Measurements from ENCODE around the gene ZNF213.
"Not testable (repeated sequence)": the region's sequence is repeated elsewhere in the genome, so short reads cannot be mapped to it uniquely, and the experiment has no call there.

Gene ZNF213

DNA sequence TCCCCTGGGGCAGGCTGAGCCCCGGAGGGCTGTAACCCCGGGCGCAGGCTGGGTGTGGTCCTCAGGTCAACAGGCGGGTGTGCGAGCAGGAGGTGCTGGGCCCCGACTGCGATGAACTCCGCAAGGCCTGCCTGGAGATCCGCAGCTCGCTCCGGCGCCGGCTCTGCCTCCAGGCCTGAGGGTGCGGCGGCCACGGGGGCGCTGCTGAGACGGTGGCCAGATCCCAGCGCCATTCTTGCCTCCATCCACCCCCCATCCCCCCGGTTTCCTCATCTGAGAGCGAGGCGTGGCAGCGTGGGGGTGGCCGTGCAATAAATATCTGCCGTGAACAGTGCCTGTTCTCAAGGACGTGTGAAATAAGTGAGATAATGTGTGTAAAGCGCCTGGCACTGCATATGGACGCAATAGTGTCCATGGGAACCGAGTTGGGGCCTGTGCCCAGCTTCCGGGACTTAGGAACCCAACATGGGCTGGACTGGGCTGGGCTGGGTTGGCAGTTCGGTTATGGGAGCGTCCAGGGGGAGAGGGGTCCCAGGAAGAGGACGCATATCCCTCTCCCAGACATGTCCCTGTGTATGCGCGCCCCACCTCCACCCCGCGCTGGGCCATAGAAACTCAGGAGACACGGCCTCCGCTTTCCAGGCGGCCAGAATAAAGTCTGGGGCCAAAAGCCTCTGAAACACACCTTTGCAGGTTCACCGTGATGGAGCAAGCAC lies 15.0 kb downstream of the ZNF213 start:
- peak in 1 of 2 experiments; percentile 23 for DNase-seq

DNA sequence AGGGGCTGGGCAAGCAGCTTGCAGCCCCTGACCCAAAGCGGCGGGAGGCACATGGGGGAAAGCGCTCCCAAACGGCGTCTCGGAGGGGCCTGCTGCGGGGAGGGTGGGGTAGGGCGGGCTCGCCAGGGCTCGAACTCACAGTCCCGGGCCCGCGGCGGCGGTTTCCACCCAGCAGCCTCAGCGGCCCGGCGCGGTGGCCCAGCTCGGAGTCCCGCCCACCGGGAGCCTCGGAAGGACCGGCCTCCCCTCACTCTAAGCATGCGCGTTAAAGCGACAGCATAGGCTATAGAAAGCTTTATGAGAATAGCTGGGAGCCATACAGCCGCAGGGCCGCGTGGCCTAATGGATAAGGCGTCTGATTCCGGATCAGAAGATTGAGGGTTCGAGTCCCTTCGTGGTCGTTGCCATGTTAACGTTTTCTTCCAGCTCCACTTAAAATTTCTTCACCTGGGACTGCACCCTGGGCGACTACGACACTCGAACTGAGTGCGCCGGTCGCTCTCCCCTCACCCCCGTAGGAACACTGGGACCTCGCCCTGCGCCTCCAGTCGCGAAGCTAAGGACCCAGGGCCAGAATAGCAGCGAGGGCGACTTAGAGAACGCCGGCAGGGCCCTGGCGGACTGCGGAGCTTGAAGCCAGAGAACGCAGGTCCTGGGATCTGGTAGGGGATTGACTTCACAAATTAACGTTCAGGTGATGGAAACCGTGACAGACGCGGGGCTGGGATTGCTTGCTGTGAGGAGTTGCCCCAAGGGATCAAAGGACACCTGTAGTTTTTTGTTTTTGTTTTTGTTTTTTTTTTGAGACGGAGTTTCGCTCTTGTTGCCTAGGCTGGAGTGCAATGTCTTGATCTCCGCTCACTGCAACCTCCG lies 15.8 kb downstream of the ZNF213 start:
- DNase-seq, result peak; percentile 95 to 96

DNA sequence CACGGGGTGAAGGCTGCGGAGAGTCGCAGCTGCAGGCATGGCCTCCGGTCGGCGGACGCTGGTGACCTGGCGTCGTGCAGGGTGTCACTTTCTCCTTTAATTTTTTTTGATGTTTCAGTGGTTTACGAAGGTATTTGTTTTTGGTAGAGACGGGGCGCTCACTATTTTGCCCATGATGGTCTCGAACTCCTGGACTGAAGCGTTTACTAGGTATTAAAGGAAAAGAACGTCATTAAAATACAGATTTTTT lies 17.1 kb downstream of the ZNF213 start:
- peak in 1 of 2 experiments; percentile 63 for DNase-seq

DNA sequence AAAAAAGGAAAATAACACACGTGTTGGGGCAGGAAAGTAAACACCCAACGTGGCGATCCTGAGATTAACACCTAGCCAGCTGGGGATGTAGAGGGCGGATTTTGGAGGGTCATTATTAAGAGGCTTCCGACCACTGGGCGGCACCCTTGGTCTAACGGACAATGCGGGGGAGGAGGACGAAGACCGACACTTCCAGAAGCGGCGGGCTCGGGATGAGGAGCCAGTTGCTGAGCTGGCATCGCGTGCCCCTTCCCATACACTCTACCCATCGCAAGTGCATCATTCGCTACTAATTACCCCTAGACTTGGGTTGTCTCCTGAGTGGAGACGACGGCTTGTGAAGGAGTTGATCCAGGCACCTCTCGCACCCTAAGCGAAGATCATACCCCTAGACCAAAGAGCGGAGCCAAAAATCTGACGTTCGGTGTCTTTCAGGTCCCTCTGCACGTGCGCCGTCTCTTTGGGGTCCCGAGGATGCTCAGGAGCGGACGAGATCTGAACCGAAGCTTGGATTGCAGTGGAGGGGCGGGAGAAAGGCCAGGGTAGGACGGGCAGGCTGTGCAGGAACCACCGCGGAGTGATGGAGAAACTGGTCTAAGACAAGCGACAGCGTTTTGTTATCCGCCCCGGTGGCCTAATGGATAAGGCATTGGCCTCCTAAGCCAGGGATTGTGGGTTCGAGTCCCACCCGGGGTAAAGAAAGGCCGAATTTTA lies 17.6 kb downstream of the ZNF213 start:
- peak; percentile 93 to 94 for DNase-seq

DNA sequence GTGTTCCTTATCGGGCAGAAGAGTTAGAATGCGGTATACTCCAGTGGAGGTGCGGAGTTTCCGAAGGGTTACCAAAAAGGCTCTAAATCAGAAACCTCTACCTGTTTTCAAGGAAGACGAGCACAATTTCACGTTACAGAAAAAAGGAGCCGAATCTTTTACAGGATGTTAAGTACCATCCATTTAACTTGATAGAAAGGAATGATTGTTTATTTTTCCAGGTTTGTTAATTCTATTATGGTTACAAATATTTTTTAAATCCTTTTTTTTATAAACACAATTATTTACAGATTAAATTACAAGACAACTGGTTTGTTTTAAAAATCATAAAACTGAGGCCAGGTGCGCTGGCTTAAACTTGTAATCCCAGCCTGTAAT lies 18.2 kb downstream of the ZNF213 start:
- no peak for DNase-seq

DNA sequence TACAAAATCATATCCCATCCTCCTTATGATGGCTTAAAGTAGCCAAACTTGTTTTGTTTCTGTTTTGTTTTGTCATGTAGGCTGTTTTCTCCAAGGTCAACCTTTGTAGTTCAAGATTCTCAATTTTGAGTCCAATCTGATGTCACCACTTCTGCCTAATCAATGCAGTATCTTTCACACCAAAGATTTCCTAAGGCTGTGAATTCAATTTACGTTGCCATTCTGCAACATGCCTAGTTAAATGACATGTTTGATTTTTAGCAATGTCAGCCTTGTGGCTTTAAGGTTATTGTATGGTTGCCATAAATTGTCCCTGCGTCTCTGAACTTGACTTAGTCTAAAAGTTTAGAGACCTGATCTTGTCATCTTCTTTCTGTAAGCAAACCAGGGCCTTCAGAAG lies 20.4 kb downstream of the ZNF213 start:
- DNase-seq, result no peak

DNA sequence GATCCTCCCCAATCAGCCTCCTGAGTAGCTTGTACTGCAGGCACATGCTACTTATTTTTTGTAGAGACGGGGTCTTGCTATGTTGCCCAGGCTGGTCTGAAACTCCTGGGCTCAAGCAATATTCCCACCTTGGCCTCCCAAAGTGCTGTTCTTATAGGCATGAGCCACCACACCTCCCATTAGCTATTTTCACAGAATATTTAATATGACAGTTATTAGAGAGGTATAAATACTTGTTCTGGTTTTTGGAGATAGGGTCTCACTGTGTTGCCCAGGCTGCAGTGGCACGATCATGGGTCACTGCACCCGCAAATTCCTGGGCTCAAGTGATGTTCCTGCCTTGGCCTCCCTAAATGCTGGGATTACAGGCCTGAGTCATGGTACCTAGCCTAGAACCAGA lies 21.1 kb downstream of the ZNF213 start:
- DNase-seq, result no peak

DNA sequence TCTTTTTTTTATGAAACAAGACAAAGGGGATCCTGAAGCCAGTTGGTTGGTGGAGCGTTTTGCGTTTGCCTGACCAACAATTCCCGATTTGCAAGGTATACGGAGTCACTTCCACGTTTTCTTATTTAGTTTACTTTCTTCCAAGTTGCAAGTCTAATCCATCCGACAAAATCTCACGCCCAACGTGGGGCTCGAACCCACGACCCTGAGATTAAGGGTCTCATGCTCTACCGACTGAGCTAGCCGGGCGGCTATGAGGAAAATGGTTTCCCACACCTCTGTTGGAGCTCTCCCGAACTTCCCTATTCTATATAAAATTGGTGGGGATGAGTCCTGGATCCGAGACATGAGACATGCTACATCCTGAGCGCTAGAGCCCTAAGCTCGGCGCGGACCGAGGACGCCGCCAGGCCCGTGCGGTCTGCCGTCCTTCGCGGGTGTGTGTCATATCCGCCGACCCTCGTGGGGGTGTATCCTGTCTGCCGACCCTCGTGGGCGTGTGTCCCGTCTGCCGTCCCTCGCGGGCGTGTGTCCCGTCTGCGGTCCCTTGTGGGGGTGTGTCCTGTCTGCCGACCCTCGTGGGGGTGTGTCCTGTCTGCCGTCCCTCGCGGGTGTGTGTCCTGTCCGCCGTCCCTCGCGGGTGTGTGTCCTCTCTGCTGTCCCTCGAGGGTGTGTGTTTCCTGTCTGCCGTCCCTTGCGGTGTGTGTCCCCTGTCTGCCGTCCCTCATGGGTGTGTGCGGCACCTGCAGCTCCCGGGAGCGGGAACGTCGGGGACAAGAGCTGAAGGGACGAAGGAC lies 22.6 kb downstream of the ZNF213 start:
- peak; percentile 78 to 84 for DNase-seq

DNA sequence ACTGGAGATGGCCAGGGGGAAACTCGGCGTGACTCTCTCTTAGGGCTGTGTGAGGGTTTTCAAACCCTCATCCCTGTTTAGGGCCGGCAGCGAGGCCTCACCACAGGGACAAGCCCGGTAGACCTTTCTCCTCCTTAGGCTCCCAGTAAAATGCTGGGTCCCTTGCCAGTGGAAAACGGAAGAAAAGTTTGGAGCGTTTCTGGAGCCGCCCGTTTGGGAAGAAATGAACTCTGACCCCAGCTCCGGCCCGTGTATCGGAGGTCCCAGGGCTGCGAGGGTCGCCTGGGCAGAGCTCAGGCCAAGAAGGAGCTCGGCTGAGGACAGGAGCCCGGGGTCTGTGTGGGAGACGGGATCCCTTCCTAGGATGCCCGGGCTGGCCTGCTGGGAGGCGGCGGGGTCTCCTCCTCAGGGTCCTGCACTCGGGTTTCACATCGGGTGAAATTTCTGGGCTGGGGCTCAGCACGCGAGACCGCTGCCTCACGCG lies 23.2 kb downstream of the ZNF213 start:
- no peak for DNase-seq

DNA sequence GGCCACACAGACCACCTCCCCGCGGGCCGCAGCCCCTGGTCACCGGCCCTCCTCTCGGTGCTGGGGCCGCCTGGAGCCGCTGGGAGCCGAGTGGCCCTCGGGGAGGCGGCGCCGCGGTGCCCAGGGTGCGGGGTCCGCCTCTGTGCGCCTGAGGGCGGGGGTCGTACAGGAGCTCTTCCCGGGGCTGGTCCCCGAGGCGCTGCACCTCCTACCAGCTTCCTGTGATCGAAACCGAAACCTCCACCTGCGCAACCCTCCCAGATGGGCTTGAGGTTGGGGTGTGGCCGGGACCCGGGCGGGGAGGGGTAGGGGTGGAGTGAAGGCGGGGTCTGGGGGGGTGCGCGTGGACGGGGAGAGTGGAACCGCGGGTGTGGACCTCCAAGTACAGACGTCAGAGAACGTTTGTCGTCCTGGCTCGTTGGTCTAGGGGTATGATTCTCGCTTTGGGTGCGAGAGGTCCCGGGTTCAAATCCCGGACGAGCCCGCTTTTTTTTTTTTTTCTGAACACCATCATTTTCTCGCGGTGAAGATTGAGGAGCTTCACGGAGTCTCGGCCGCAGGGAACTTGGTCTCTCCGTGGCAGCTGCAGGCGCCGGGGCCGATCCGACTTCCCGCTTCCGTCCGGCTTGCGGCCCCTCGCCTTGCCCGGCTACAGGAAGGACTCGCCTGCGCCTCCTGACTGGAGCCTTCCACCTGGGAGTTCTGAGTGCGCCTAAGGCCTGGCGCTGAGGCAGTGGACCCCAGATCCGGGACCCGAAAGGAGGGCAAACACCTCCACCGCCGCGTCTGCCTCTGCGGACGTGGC lies 23.9 kb downstream of the ZNF213 start:
- DNase-seq, result peak; percentile 63 to 65

DNA sequence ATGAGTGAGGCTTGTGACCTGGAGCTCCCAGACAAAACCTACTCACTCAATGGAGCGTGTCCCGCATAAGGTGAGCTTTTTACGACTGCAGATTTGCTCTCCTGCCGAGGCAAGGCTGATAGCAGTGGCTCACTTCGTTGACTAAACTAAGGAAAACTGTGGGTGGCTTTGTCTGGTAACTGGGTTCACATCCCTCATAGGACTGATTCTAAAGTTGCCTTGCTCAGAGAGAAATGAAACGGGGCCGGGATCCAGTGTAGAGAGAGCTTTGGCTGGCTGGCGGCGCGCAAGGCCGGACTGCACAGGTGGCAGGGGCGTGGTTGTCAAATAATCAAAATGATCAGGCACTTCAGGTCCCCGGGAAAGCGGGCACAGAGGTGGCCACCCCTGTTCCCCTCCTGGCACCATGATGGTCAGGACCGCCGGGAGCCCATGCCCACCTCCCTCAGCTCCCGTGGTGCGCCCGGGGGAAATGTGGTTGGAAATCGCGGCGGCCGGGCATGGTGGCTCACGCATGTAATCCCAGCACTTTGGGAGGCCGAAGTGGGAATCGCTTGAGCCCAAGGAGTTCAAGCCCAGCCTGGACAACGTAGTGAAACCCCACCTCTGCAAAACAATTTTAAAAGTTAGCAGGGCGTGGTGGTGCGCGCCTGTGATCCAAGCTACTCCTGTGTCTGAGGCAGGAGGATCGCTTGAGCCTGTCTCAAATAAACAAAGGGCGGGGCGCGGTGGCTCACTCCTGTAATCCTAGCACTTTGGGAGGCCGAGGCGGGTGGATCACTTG lies 26.6 kb downstream of the ZNF213 start:
- DNase-seq, result no peak

DNA sequence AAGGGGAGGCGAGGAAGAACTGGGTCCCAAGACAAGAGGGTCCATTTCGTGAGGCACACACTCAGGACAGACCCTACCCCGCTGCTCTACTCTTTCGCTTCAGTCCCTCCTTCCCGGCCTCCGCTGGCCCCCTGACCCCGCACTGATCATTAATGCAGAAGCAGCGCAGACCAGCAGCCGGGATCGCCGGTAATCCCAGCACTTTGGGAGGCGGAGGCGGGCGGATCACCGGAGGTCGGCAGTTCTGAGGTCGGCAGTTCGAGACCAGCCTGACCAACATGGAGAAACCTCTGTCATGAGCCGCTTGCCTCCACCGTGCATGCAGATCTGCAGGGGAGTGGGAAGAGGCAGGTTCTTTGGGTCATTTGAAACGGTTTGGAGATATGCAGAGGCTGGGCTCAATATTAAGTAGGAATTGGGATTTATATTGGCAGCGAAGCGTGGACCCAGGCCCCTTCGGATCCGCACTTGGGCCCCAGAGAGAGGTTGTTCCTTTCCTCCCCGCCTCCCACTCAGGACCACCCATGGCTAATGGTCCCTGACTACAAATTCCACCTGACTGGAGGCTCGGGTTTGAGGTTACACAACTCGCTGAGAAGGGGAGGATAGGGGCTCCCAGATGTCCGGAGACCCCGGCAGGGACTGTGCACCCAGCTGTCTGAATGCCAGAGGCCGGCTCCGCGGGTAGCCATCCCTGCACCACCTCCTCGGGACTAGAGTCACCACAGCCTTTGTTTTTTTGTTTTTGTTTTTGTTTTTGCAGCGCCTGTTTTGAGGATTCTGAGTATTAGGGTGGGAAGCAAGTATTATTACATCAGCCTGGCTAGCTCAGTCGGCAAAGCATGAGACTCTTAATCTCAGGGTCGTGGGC lies 29.5 kb downstream of the ZNF213 start:
- no peak for DNase-seq

DNA sequence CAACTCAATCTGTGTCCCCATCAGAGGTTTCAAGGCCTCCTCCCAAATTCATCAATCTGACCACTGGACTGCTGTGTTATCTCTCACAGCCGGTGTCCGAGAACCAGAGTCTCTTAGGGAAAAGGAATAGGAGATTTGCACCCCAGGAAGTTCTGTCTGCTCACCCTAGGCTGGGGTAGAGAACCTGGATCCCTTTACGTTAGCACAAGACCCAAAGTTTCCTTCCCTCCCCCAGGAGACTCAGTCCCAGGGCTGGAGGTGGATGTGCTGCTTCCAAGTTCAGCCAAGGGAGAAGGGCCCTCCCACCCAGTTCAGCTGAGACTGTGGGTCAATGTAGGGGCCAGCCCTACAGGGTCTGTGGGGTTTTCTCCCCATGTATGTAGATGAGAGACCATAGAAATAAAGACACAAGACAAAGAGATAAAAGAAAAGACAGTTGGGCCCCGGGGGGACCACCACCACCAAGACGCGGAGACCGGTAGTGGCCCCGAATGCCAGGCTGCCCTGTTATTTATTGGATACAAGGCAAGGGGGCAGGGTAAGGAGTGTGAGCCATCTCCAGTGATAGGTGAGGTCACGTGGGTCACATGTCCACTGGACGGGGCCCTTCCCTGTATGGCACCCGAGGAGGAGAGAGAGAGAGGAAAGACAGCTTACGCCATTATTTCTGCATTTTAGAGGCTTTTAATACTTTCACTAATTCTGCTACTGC lies 30.4 kb downstream of the ZNF213 start:
- DNase-seq, result no peak

DNA sequence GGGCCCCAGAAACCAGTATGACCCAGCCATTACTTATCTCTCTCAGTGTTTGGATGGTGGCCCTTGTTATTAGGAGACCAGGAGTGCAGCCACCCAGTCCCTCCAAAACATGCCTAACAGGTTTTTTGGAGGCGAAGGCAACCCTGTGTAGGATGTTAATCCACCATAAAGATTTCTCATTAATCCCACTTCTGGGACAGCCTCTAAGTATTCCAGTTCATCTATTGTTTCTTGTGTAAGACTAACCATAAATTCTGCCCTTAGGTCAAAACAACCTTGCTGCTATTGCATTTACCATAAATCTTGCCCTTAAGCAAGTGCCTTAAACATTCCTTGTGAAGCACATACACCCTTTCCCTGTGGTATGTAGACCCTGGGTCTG lies 31.7 kb downstream of the ZNF213 start:
- no peak for DNase-seq

DNA sequence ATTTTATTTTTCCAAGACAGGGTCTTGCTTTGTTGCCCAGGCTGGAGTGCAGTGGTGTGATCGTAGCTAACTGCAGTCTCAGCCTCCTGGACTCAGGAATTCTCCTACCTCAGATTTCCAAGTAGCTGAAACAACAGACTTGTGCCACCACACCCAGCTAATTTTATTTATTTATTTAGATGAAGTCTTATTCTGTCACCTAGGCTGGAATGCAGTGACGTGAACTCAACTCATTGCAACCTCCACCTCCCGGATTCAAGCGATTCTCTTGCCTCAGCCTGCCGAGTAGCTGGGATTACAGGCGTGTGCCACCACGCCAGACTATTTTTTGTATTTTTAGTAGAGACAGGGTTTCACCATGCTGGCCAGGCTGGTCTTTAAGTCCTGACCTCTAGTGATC lies 33.9 kb downstream of the ZNF213 start:
- not testable (repeated sequence) for DNase-seq

DNA sequence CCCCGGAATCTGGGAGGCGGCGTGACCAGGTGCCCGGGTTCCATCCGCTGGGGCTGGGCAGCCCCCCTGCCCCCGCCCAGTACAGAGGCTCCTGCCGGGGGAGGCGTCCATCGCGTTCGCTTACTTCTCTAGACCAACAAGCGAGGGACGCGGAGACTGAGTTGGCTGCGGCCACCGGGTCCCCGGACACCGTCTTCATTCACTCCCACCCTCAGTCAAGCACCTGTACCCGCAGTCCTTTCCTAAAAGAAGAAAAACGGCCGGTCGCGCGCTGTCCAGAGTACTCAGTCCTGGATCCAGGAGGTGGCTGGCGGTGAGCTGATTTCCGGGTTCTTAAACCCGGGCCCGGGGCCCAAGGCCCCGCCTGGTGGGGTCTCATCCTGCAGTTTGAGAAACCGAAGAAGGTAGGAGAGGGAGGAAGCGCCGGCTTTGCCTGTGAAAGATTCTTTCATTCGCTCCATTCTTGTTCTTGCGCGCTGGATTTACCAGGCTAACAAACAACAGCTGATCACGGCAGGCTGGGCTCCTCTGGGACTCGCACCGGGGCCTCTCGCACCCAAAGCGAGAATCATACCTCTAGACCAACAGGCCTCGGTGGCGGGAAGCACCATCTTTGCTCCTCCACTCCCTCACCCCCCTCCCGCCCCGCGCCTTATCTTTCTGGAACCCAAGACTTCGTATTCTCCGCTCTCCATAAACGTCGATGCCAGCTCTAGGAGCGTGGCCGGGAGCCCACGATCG lies 35.8 kb downstream of the ZNF213 start:
- DNase-seq, result no peak

DNA sequence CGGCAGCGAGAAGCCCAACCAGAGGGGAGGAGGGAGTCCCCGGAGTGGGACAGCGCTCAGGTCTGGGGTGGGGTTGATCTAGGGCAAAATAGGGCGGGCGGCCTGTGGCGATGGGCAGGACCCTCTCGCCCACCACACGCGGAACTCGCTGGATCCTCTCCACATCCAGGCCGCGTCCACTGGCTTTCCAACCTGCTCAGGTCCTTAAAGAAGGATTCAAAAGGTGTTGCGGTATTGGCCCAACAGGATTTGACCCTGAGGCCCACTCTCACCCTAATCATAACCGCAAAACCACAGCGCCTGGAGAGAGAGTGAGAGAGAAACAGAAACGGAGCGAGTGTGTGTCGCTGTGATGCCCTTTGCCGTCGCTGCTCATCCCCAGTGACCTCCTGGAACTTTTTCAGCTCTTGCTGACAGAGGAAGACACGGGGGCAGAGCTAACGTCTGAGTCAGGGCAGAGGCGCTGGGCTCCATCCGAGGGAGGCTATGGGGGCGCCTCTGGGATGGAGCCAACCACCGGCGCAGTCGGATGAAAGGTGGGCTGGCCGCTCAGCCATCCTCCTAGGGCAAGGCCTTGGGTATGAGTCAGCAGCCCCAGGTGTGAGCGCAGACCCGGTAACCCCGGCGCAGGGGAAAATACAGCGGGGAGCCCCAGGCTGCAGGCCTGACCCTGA lies 36.5 kb downstream of the ZNF213 start:
- DNase-seq, result no peak

All from NCI-H2081 (cell line).